Retinal pigment epithelial cell (primary cell): Measurements from ENCODE around the gene TEX29.

Source experiments
- DNase-seq: peaks from one replicate; pipeline ENCODE4 v3.0.0-alpha.2; 2010; ENCODE audit warnings: low read depth
- H3K4me3 ChIP-seq: 2 replicates; pipeline ENCODE4 v1.5.1; 2011; ENCODE audit warnings: mild to moderate bottlenecking, low read length, control low read depth, moderate library complexity
- TF ChIP-seq, protein P1 (sequence below): conservative IDR thresholded peaks from 2 replicates; pipeline ENCODE4 v1.5.1; 2011; ENCODE audit warnings: low read depth, low read length, control low read depth, inconsistent platforms

TEX29 gene

DNA sequence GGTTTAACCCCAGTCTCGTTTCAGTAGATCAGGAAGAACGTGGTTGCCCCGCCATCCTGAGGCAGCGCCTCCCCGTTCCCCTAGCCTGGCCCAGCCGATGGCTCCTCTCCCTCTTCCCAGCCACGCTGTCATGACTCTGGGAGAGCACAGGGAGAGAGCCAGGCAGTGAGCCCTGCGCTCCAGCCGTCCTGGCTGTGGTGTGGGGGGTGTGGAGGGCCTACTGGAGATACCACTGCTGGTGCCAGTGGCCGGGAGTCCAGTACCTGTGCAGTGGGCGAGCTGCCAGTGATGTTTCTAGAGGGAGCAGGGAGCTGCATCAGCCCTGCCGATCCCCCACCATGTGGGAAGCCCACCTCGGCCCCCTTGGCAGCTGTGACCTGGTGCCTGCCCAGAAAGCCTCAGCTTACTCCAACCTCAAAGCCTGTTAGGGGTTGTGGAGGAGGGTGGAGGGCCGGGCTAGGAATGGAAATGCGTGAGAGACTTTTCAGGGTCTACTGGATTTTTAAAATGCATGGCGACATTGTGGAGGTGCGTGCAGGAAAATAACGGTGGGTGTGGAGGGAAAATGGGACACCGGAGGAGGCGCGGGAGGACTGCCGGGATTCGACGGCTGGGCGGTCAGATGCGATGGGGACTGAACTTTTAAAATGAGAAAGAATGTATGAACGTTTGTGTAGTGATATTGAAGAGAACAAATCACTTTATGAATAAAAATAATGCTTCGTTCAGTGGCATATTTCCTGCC lies 4.9 kb downstream of the TEX29 start:
- TF ChIP-seq, protein P1, sequence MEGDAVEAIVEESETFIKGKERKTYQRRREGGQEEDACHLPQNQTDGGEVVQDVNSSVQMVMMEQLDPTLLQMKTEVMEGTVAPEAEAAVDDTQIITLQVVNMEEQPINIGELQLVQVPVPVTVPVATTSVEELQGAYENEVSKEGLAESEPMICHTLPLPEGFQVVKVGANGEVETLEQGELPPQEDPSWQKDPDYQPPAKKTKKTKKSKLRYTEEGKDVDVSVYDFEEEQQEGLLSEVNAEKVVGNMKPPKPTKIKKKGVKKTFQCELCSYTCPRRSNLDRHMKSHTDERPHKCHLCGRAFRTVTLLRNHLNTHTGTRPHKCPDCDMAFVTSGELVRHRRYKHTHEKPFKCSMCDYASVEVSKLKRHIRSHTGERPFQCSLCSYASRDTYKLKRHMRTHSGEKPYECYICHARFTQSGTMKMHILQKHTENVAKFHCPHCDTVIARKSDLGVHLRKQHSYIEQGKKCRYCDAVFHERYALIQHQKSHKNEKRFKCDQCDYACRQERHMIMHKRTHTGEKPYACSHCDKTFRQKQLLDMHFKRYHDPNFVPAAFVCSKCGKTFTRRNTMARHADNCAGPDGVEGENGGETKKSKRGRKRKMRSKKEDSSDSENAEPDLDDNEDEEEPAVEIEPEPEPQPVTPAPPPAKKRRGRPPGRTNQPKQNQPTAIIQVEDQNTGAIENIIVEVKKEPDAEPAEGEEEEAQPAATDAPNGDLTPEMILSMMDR: no peak
- no peak for DNase-seq
- no peak overlapping the region for H3K4me3 ChIP-seq

DNA sequence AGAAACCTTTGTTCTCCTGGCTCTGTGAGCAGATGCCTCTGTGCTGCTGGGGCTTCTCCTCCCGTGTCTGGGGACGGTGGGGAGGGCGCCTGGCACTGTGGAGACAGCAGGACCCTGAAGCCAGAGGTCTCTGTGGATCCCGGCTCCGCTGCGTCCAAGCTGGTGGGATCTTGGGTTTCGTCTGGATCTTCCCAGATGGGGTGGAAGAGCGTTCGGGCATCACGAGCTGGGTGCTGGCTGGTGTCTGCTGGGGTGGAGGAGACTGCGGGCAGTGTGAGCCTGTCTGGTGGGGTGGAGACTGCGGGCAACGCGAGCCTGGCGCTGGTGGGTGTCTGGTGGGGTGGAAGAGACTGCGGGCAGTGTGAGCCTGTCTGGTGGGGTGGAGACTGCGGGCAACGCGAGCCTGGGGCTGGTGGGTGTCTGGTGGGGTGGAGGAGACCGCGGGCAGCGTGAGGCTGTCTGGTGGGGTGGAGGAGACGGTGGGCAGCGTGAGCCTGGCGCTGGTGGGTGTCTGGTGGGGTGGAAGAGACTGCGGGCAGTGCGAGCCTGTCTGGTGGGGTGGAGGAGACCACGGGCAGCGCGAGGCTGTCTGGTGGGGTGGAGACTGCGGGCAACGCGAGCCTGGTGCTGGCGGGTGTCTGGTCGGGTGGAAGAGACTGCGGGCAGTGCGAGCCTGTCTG lies 5.6 kb downstream of the TEX29 start:
- no peak for DNase-seq
- no peak overlapping the region for H3K4me3 ChIP-seq
- TF ChIP-seq, protein P1: no peak

DNA sequence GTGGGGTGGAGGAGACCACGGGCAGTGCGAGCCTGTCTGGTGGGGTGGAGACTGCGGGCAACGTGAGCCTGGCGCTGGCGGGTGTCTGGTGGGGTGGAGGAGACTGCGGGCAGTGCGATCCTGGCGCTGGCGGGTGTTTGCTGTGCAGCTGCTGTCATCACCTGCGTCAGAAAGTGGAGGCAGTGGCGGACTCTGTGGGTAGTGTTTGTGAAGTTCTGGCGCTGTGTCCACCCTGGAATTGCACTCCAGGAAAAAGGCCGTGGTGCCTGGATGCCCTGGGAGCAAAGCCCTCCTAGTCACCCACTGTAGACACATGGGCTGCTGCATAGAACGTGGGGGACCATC lies 6.2 kb downstream of the TEX29 start:
- no peak for DNase-seq
- TF ChIP-seq, protein P1: no peak
- no peak overlapping the region for H3K4me3 ChIP-seq

DNA sequence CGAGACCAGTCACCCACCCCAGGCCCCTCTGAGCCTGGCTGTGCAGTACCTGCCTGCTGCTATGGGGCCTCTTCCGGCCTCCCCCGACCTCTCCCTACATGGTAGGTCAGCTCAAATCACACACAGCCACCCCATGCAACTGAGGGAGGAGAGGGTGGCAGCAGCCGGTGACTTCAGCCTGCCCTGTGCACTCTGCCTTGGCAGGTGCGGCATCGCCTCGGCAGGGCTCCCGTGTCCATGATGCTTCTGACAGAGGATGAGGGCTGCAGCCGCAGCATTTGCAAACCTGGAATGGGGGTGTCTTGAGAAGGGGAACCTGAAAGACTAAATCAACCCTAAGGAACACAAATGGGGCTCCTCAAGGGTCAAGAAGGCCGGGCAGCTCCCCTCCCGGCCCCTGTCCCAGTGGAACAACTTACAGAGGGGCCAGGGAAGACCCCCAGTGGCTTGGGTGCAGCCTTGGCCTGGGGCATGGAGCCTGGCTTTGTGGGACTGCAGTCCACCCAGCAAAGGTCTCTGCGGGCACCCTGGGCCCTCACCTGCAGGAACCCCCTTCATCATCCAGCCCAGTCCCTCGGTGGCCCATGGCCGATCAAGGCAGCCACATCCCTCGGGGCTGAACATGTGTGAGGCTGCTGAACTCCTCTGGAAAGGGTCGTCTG lies 6.7 kb downstream of the TEX29 start:
- DNase-seq: no peak
- no peak overlapping the region for H3K4me3 ChIP-seq
- TF ChIP-seq, protein P1: no peak

DNA sequence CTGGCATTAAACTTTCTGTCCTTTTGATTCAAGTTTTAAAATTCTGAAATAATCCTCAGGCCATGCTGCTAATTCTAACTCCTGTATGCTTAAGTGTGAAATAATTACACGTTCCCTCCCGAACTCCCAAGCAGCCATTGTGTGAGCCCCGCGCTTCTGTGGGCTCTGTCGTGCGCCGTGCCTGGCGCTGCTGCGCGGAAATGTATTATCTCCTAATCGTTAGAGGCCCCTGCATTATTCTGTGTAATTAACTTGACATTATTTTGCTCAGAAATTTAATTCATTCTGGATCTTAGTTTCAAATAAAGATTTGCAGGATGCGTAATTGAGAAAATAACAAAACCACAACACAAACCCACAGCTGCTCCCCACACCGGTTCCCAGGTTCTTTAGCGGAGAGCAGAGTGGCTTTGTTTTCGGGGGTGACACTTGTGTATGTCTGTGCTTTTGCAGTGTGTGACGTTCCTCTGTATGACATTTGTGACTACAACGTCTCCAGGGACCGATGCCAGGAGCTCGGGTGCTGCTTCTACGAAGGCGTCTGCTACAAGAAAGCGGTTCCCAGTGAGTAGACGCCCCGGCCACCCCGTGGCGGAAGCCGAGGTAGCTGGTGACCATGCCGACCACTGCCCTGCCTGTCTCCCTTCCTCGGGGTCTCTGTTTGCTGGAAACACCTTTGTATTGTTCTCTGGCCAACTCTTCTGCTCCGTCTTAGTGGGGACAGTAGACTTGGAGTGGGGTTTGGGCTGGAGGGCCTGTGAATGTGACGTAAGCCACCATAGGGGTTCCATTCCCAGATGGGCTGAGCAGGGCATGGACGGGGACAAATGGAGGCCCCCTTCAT lies 7.5 kb downstream of the TEX29 start:
- DNase-seq: no peak
- TF ChIP-seq, protein P1: no peak
- no peak overlapping the region for H3K4me3 ChIP-seq

DNA sequence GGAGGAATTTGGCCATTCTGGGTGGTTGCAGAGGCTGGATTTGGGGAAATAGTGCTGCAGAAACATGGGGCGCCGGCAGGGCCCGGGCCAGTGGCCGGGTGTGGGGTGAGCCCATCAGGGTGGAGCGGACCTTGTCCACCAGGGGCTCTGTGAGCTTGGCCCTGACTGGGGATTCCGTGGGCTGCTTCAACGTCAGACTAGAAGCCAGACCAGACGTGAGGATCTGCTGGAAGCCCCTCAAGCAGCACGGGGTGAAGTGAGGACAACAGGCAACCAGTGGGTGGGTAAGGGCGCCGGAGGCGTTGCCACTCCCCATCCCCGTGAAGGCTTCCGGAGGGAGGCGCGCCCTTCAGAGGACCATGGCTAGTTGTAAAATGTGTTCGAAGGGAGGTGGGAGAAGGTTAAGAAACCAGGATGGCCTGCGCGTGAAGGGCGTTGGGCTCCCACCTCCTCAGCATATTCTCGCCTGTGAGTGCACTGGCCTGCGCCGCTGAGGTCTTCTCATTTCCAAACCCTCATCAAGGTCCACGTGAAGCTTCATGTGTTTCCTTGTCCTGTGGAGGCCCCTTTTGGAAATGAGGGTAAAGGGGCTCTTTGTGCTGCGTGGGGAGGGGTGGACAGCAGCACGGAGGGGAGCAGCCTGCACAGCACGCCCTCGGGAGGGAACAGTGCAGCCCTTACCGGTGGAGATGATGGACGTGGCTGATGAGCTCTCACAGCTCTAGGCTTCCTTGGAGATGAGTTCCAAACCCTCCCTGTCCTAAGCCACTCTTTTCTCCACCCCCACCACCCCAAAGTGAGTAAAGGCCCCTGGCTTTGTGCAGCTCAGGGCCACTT lies 8.3 kb downstream of the TEX29 start:
- TF ChIP-seq, protein P1: no peak
- no peak for DNase-seq
- H3K4me3 ChIP-seq: no peak overlapping the region
